A549 (cell line): ENCODE data around the gene PDZD7. TPM values are rescaled to one million over a fixed set of nuclear protein-coding genes. Genes with fewer than 3 reads are reported as not detected.

Experiments
- ATAC-seq, 2 experiments: fragments of 200-7000 bp in 1 of 2; fragments of >200 bp in 1 of 2; cut with Nextera tagmentation in 1 of 2; cut with Tn5 transposase in 1 of 2; 3 replicates each; pipeline versions ENCODE4 v1.8.0 to v1.9.1; 2018 to 2020; ENCODE audit warnings: mild to moderate bottlenecking in 1 of 2, moderate library complexity in 1 of 2
- CTCF ChIA-PET: fragments of 300-600 bp; sonication (Branson Sonifier 250); formaldehyde crosslinking; extraction: SDS; loops from one replicate; lab custom pipeline; 2021; ENCODE audit warnings: antibody characterized with exemption, inconsistent platforms; lab: Yijun Ruan, JAX
- POLR2A ChIA-PET: fragments of 350-600 bp; formaldehyde crosslinking; extraction: SDS; loops from one replicate; lab custom pipeline; 2021; ENCODE audit warnings: antibody characterized with exemption, inconsistent platforms; lab: Yijun Ruan, JAX
- DNase-seq, 2 experiments: peaks; one replicate each; pipeline versions ENCODE4 v3.0.0 to v3.0.0-alpha.2; 2011 to 2016; ENCODE audit warnings: low read depth in 1 of 2, low spot score in 1 of 2
- FAIRE-seq: peaks from 2 replicates; lab custom pipeline; 2011; peaks lifted over from hg19 to GRCh38; lab: Jason Lieb, UNC
- H3K27ac ChIP-seq, 2 experiments: fragments of >200 bp; sonication (Bioruptor Twin); formaldehyde crosslinking; 3 replicates each; pipeline ENCODE4 v1.5.1; 2016 to 2017
- H3K4me1 ChIP-seq: fragments of >200 bp; sonication (Bioruptor Twin); formaldehyde crosslinking; 3 replicates; pipeline ENCODE4 v1.6.1; 2016
- H3K4me2 ChIP-seq: fragments of >200 bp; sonication (Bioruptor Twin); formaldehyde crosslinking; 3 replicates; pipeline ENCODE4 v1.6.1; 2016
- H3K4me3 ChIP-seq: fragments of >200 bp; sonication (Bioruptor Twin); formaldehyde crosslinking; 3 replicates; pipeline ENCODE4 v1.5.1; 2016
- H3K9me3 ChIP-seq: fragments of >200 bp; sonication (Bioruptor Twin); formaldehyde crosslinking; 3 replicates; pipeline ENCODE4 v1.6.1; 2016
- CBX2 ChIP-seq: fragments of 200-600 bp; sonication (generic); IDR thresholded peaks from 2 replicates; pipeline ENCODE4 v1.6.1; 2016; ENCODE audit warnings: low read depth, mild to moderate bottlenecking, borderline replicate concordance
- EHMT2 ChIP-seq: fragments of 200-600 bp; sonication (generic); IDR thresholded peaks from 2 replicates; pipeline ENCODE4 v1.6.1; 2016; ENCODE audit warnings: antibody characterized with exemption, low read depth, mild to moderate bottlenecking, moderate library complexity
- FOSB ChIP-seq: fragments of 250-450 bp; sonication (Bioruptor Pico); IDR thresholded peaks from 2 replicates; pipeline ENCODE4 v1.5.0; 2020; ENCODE audit warnings: mild to moderate bottlenecking, moderate library complexity
- FOSL2 ChIP-seq, 2 experiments: fragments of 450-650 bp in 1 of 2; fragments of >200 bp in 1 of 2; sonication (Bioruptor Twin) in 1 of 2; formaldehyde crosslinking; IDR thresholded peaks; 2 replicates each; pipeline versions ENCODE4 v1.5.0 to v1.6.1; 2016 to 2020; ENCODE audit warnings: mild to moderate bottlenecking in 1 of 2, moderate library complexity in 1 of 2
- FOXS1 ChIP-seq: fragments of 250-450 bp; sonication (Bioruptor Pico); IDR thresholded peaks from 2 replicates; pipeline ENCODE4 v1.5.0; 2020; ENCODE audit warnings: mild to moderate bottlenecking, moderate library complexity
- GATA3 ChIP-seq: IDR thresholded peaks from 2 replicates; pipeline ENCODE4 v1.6.1; 2012; ENCODE audit warnings: borderline replicate concordance
- HEYL ChIP-seq: fragments of 250-450 bp; sonication (Bioruptor Pico); IDR thresholded peaks from 2 replicates; pipeline ENCODE4 v1.8.0; 2021; ENCODE audit warnings: mild to moderate bottlenecking, moderate library complexity
- HOXA7 ChIP-seq: fragments of 250-450 bp; sonication (Bioruptor Pico); IDR thresholded peaks from 2 replicates; pipeline ENCODE4 v1.5.0; 2020; ENCODE audit warnings: mild to moderate bottlenecking, moderate library complexity
- HOXB13 ChIP-seq: fragments of 250-450 bp; sonication (Bioruptor Pico); IDR thresholded peaks from 2 replicates; pipeline ENCODE4 v1.5.0; 2020; ENCODE audit warnings: low read depth, mild to moderate bottlenecking, moderate library complexity
- HOXB5 ChIP-seq: fragments of 250-450 bp; sonication (Bioruptor Pico); IDR thresholded peaks from 2 replicates; pipeline ENCODE4 v1.5.0; 2020; ENCODE audit warnings: mild to moderate bottlenecking, moderate library complexity
- JUNB ChIP-seq: fragments of >200 bp; sonication (Bioruptor Twin); formaldehyde crosslinking; IDR thresholded peaks from 2 replicates; pipeline ENCODE4 v1.6.1; 2016
- KDM1A ChIP-seq: fragments of 200-600 bp; sonication (generic); IDR thresholded peaks from 2 replicates; pipeline ENCODE4 v1.6.1; 2016; ENCODE audit warnings: low read depth, mild to moderate bottlenecking
- KDM5A ChIP-seq: fragments of 200-600 bp; sonication (generic); IDR thresholded peaks from 2 replicates; pipeline ENCODE4 v1.6.1; 2016; ENCODE audit warnings: antibody characterized with exemption, mild to moderate bottlenecking
- MAZ ChIP-seq: fragments of 150-350 bp; IDR thresholded peaks from 2 replicates; pipeline ENCODE4 v1.6.1; 2014; ENCODE audit warnings: antibody characterized with exemption, low read depth, low read length, borderline replicate concordance
- MYC ChIP-seq: IDR thresholded peaks from 2 replicates; pipeline ENCODE4 v1.6.1; 2012; ENCODE audit warnings: mild to moderate bottlenecking, inconsistent platforms, low read length, improper control_type of control experiment, borderline replicate concordance
- NFE2L2 ChIP-seq: fragments of 150-350 bp; conservative IDR thresholded peaks from 2 replicates; pipeline ENCODE4 v1.6.1; 2014; ENCODE audit warnings: low read length
- PHF8 ChIP-seq: fragments of 200-600 bp; sonication (generic); IDR thresholded peaks from 2 replicates; pipeline ENCODE4 v1.6.1; 2016; ENCODE audit warnings: low read depth, mild to moderate bottlenecking, antibody characterized with exemption, moderate library complexity, borderline replicate concordance
- POLR2AphosphoS2 ChIP-seq: conservative IDR thresholded peaks from 2 replicates; pipeline ENCODE4 v1.6.1; 2012; ENCODE audit warnings: low read length, improper control_type of control experiment, inconsistent platforms
- RAD21 ChIP-seq, 2 experiments: fragments of >200 bp in 1 of 2; sonication (Bioruptor Twin) in 1 of 2; formaldehyde crosslinking in 1 of 2; IDR thresholded peaks in 1 of 2; conservative IDR thresholded peaks in 1 of 2; 2 replicates in 1 of 2; 3 replicates in 1 of 2; pipeline ENCODE4 v1.6.1; 2012 to 2018; ENCODE audit warnings: inconsistent platforms in 1 of 2
- RFX5 ChIP-seq: fragments of 450-650 bp; IDR thresholded peaks from 2 replicates; pipeline ENCODE4 v1.7.1; 2014; ENCODE audit warnings: antibody characterized with exemption, mild to moderate bottlenecking, moderate library complexity
- RNF2 ChIP-seq: fragments of 200-600 bp; sonication (generic); IDR thresholded peaks from 2 replicates; pipeline ENCODE4 v1.6.1; 2016; ENCODE audit warnings: low read depth, mild to moderate bottlenecking, antibody characterized with exemption, moderate library complexity, borderline replicate concordance
- SMC3 ChIP-seq: fragments of >200 bp; sonication (Bioruptor Twin); formaldehyde crosslinking; IDR thresholded peaks from 3 replicates; pipeline ENCODE4 v1.6.1; 2018; ENCODE audit warnings: inconsistent platforms
- TFCP2L1 ChIP-seq: fragments of 250-450 bp; sonication (Bioruptor Pico); IDR thresholded peaks from 2 replicates; pipeline ENCODE4 v1.5.0; 2021; ENCODE audit warnings: mild to moderate bottlenecking
- ZC3H11A ChIP-seq: fragments of 450-650 bp; IDR thresholded peaks from 2 replicates; pipeline ENCODE4 v1.6.1; 2014; ENCODE audit warnings: antibody characterized with exemption, mild to moderate bottlenecking
- ZNF302 ChIP-seq: fragments of 250-450 bp; sonication (Bioruptor Pico); IDR thresholded peaks from 2 replicates; pipeline ENCODE4 v1.9.0; 2021; ENCODE audit warnings: inconsistent platforms, mild to moderate bottlenecking, moderate library complexity
- ZSCAN20 ChIP-seq: fragments of 250-450 bp; sonication (Bioruptor Pico); IDR thresholded peaks from 2 replicates; pipeline ENCODE4 v1.8.0; 2022; ENCODE audit warnings: mild to moderate bottlenecking, moderate library complexity
- WGBS: methylation state at CpG from one replicate; pipeline ENCODE4 v1.1.6; 2017; ENCODE audit errors: missing lambda C conversion rate; 5-methylcytosine and 5-hydroxymethylcytosine counted together
- polyA plus RNA-seq, 4 experiments: library from polyadenylated mRNA; depleted of rRNA in 3 of 4; stranded (reverse); fragments of >200 nt; fragmentation: RNase III in 1 of 4; extraction: RNeasy Plus Mini Kit Qiagen cat#74134 plus additional on column Dnase treatment in 1 of 4; gene quantifications; 2 replicates in 3 of 4; 3 replicates in 1 of 4; pipeline ENCODE4 v1.2.3, GENCODE V29; 2011 to 2017
- TF ChIP-seq, protein P1 (sequence below): IDR thresholded peaks from 2 replicates; pipeline ENCODE4 v1.6.1; 2012; ENCODE audit warnings: low read depth, borderline replicate concordance
- TF ChIP-seq, protein P2 (sequence below): fragments of >200 bp; sonication (Bioruptor Twin); formaldehyde crosslinking; IDR thresholded peaks from 3 replicates; pipeline ENCODE4 v1.6.1; 2016
- TF ChIP-seq, protein P3 (sequence below): fragments of 150-350 bp; IDR thresholded peaks from 2 replicates; pipeline ENCODE4 v1.6.1; 2014; ENCODE audit warnings: low read depth, mild to moderate bottlenecking, low read length

Gene PDZD7
- polyA plus RNA-seq, 2 of the 4 experiments (the other 2 are of a cell fraction) = 0.21 to 0.56 TPM

DNA sequence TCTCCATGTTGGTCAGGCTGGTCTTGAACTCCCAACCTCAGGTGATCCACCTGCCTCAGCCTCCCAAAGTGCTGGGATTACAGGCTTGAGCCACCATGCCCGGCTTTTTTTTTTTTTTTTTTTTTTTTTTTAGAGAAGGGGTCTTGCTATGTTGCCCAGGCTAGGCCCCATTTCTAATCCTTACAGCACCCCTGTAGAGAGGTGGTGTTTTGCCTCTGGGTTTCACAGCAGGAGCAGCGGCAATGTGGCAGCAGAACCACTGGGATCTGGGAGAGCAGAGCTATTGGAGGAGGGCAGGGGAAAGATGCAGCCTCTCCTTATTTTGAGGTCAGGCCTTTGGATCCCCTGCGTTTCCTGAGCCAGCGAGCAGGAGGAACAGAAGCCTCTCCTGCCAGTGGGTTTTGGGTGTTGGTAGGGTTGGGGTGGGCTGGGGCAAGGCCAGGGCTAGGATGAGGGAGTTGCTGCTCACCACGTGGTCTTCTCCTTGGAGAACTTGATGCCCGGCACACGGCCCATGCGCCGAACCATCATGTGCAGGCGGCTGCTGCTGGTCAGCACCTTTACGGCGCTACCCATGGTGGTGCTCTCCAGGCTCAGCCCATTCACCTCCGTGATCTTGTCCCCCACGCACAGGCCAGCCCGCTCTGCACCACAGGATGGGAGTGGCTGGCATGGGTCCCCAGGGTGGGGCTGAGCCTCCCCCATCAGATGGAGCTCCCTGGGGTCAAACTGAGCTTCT is 7.8 kb downstream of the PDZD7 start:
- ChIA-PET POLR2A (no interaction called here), CTCF (interaction anchor here (1.0 to 59.3 kb wide), 4 partner anchors 6 to 54 kb away, joined by 4 to 2364 read pairs (median 259); partner anchors contain the start of genes KAZALD1 and LZTS2)
- Histone ChIP-seq H3K4me3 (no peak overlapping the region), H3K4me1 (peaks cover 4% of the 10 kb centered on the region; the same call in 1 of the 3 replicates), H3K9me3 (no peaks in the 10 kb centered on the region), H3K27ac (no peak overlapping the region), H3K4me2 (no peak overlapping the region)
- 91% methylated on average over 10 of the region's 15 CpGs for WGBS
- ATAC-seq = no peak
- TF ChIP-seq ZSCAN20 (CRISPR knock-in tag) (no peak), HOXA7 (CRISPR knock-in tag) (no peak), JUNB (no peak), MYC (no peak), GATA3 (no peak), MAZ (no peak), HEYL (CRISPR knock-in tag) (no peak), PHF8 (no peak), FOXS1 (no peak), KDM1A (no peak), RFX5 (no peak), HOXB13 (no peak), NFE2L2 (no peak), SMC3 (no peak), CBX2 (no peak)
- TF ChIP-seq, protein P1, sequence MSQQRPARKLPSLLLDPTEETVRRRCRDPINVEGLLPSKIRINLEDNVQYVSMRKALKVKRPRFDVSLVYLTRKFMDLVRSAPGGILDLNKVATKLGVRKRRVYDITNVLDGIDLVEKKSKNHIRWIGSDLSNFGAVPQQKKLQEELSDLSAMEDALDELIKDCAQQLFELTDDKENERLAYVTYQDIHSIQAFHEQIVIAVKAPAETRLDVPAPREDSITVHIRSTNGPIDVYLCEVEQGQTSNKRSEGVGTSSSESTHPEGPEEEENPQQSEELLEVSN = no peak
- no peak for FAIRE-seq
- DNase-seq = no peak

DNA sequence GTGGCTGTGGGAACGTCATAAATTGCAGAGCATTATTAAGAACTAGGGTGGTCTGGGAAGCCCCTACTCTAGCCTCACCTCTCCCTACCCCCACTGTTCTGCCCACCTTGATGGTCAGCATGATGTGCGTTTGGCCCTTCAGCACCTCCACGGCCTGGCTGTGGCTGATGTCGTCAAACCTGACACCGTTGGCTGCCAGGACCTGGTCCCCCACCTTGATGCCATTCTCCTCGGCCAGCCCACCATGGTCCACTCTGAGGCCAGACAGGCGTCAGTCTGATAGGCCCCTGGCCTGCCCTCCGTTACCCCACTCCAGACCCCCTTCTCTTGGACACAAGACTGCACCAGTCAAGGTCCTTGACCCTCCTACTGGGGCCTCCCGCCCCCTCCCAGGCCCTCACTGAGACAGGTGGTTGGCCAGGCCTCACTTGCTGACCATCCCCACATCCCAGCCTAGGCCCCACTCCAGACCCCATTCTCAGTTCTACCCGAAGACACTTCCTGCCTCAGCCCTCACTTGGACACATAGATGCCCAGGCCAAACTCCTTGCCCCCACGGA is 9.2 kb downstream of the PDZD7 start:
- no peak for FAIRE-seq
- ATAC-seq = no peak
- H3K4me1 ChIP-seq = peaks cover 4% of the 10 kb centered on the region; the same call in 1 of the 3 replicates
- CTCF ChIA-PET = interaction anchor here (16.1 to 59.3 kb wide), 3 partner anchors 5 to 55 kb away, joined by 145 to 2364 read pairs (median 373); partner anchors contain the start of genes KAZALD1 and LZTS2
- TF ChIP-seq FOSB (CRISPR knock-in tag) (no peak), POLR2AphosphoS2 (no peak), KDM1A (no peak), EHMT2 (no peak), HOXB13 (no peak), ZC3H11A (no peak), KDM5A (no peak), ZNF302 (CRISPR knock-in tag) (no peak), NFE2L2 (no peak), RNF2 (no peak), GATA3 (no peak), RAD21 (conservative IDR thresholded peaks at IDR 0.05 in 1 of 2, IDR thresholded peaks at IDR 0.05 in 1 of 2) (no peak), FOSL2 (IDR thresholded peaks at IDR 0.05) (no peak), FOSL2 (CRISPR knock-in tag; IDR thresholded peaks at IDR 0.05) (no peak), HOXB5 (no peak), TFCP2L1 (CRISPR knock-in tag) (no peak), SMC3 (no peak)
- TF ChIP-seq, protein P2, sequence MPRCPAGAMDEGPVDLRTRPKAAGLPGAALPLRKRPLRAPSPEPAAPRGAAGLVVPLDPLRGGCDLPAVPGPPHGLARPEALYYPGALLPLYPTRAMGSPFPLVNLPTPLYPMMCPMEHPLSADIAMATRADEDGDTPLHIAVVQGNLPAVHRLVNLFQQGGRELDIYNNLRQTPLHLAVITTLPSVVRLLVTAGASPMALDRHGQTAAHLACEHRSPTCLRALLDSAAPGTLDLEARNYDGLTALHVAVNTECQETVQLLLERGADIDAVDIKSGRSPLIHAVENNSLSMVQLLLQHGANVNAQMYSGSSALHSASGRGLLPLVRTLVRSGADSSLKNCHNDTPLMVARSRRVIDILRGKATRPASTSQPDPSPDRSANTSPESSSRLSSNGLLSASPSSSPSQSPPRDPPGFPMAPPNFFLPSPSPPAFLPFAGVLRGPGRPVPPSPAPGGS = no peak
- TF ChIP-seq, protein P3, sequence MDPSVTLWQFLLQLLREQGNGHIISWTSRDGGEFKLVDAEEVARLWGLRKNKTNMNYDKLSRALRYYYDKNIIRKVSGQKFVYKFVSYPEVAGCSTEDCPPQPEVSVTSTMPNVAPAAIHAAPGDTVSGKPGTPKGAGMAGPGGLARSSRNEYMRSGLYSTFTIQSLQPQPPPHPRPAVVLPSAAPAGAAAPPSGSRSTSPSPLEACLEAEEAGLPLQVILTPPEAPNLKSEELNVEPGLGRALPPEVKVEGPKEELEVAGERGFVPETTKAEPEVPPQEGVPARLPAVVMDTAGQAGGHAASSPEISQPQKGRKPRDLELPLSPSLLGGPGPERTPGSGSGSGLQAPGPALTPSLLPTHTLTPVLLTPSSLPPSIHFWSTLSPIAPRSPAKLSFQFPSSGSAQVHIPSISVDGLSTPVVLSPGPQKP = no peak
- 73% methylated on average over 10 of the region's 11 CpGs for WGBS
- no peak overlapping the region for H3K4me2 ChIP-seq
- no peak overlapping the region for H3K27ac ChIP-seq
- no peak overlapping the region for H3K4me3 ChIP-seq
- POLR2A ChIA-PET = no interaction called here
- no peaks in the 10 kb centered on the region for H3K9me3 ChIP-seq
- no peak for DNase-seq
